Smooth muscle cell (in vitro differentiated cells): ENCODE data around the gene ACTR8. TPM values are rescaled to one million over a fixed set of nuclear protein-coding genes. Genes with fewer than 3 reads are reported as not detected.

ENCODE experiments used
- DNase-seq: peaks from one replicate; lab custom pipeline; 2025; ENCODE audit not compliant: unreplicated experiment; lab: John Stamatoyannopoulos, UW
- H2AFZ ChIP-seq: fragments of 200-600 bp; sonication (generic); 2 replicates; pipeline ENCODE4 v1.6.0; 2016; ENCODE audit warnings: antibody characterized with exemption, low read depth, mild to moderate bottlenecking
- H3F3A ChIP-seq: fragments of 200-600 bp; sonication (generic); 2 replicates; pipeline ENCODE4 v1.6.0; 2017; ENCODE audit warnings: antibody characterized with exemption, low read depth
- H3K27ac ChIP-seq: fragments of 200-600 bp; sonication (generic); 2 replicates; pipeline ENCODE4 v1.5.1; 2016; ENCODE audit warnings: low read depth, mild to moderate bottlenecking
- H3K27me3 ChIP-seq: fragments of 200-600 bp; sonication (generic); 2 replicates; pipeline ENCODE4 v1.6.1; 2016; ENCODE audit warnings: low read depth, mild to moderate bottlenecking
- H3K36me3 ChIP-seq: fragments of 200-600 bp; sonication (generic); 2 replicates; pipeline ENCODE4 v1.5.1; 2016; ENCODE audit warnings: low read depth
- H3K4me1 ChIP-seq: fragments of 200-600 bp; sonication (generic); 2 replicates; pipeline ENCODE4 v1.5.1; 2016; ENCODE audit warnings: low read depth
- H3K4me2 ChIP-seq: fragments of 200-600 bp; sonication (generic); 2 replicates; pipeline ENCODE4 v1.6.0; 2016; ENCODE audit warnings: mild to moderate bottlenecking
- H3K4me3 ChIP-seq: fragments of 200-600 bp; sonication (generic); 2 replicates; pipeline ENCODE4 v1.5.1; 2016; ENCODE audit warnings: mild to moderate bottlenecking
- H3K79me2 ChIP-seq: fragments of 200-600 bp; sonication (generic); 2 replicates; pipeline ENCODE4 v1.6.0; 2016; ENCODE audit warnings: low read depth, mild to moderate bottlenecking
- H3K9ac ChIP-seq: fragments of 200-600 bp; sonication (generic); 2 replicates; pipeline ENCODE4 v1.6.0; 2016; ENCODE audit warnings: low read depth
- H3K9me3 ChIP-seq: fragments of 200-600 bp; sonication (generic); replicated peaks from 2 replicates; pipeline ENCODE4 v1.5.1; 2016; ENCODE audit warnings: low read depth
- H4K20me1 ChIP-seq: fragments of 200-600 bp; sonication (generic); 2 replicates; pipeline ENCODE4 v1.6.0; 2016; ENCODE audit warnings: low read depth
- WGBS: methylation state at CpG from one replicate; pipeline ENCODE4 v1.1.7; 2016; ENCODE audit warnings: low lambda C conversion rate; 5-methylcytosine and 5-hydroxymethylcytosine counted together
- polyA plus RNA-seq: library from polyadenylated mRNA; unstranded; fragments of >200 nt; fragmentation: Nextera tagmentation; extraction: Ambion mirVana; gene quantifications from 2 replicates; pipeline ENCODE4 v1.2.1, GENCODE V29; 2016
- total RNA-seq: library from RNA; depleted of rRNA; stranded (reverse); fragments of >200 nt; gene quantifications from 2 replicates; pipeline ENCODE4 v1.2.3, GENCODE V29; 2014
- TF ChIP-seq, protein P1 (sequence below): fragments of 200-600 bp; sonication (generic); IDR thresholded peaks from 2 replicates; pipeline ENCODE4 v1.5.1; 2017; ENCODE audit warnings: borderline replicate concordance, mild to moderate bottlenecking, antibody characterized with exemption; ENCODE audit not compliant: insufficient read depth, poor library complexity, severe bottlenecking

Gene ACTR8
- total and polyA plus RNA-seq, 2 experiments from 2014 or later: 17.4 to 23.1 TPM

DNA sequence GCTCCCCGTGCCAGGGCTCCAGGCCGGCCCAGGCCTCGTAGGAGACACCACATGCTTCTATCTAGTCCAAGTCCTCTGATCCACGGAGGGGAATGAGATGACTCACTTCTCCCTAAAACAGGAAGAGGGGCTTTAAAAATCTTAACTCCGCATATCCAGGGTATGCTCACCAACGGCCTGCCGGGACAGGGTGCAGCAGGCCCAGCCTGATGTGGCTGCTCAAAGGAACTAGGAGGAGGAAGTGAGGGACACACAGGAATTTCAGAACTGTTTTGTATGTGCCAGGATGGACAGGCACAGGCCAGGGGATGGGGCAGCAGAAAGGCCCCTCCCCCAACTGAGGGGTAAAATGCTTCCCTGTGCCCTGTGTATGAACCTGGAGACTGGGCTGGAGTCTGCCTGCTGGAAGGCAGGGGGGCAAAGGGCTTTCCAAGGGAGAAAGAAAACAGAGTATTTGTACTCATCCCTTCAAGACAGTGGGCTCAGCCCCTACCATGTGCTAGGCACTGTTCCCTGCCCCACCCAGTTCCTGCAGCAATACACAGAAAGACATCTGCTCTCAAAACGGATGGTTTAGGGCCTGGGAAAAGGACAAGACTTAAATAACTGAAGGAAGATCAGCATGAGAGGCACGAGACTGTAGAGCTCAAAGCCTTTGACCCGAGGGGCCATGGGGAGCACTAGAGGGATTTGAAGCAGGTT is 57.8 kb downstream of the ACTR8 start:
- Histone ChIP-seq H3K36me3 (no peaks in the 10 kb centered on the region), H4K20me1 (no peaks in the 10 kb centered on the region), H3K79me2 (no peaks in the 10 kb centered on the region), H3K4me1 (no peaks in the 10 kb centered on the region), H2AFZ (peak overlapping the region; percentile 23), H3K27me3 (no peaks in the 10 kb centered on the region), H3K4me2 (no peak overlapping the region), H3F3A (no peaks in the 10 kb centered on the region), H3K4me3 (no peak overlapping the region), H3K9ac (no peak overlapping the region), H3K9me3 (no peaks in the 10 kb centered on the region), H3K27ac (peak overlapping the region; percentile 4)
- WGBS: 28% methylated on average over 10 of the region's 10 CpGs
- TF ChIP-seq, protein P1, sequence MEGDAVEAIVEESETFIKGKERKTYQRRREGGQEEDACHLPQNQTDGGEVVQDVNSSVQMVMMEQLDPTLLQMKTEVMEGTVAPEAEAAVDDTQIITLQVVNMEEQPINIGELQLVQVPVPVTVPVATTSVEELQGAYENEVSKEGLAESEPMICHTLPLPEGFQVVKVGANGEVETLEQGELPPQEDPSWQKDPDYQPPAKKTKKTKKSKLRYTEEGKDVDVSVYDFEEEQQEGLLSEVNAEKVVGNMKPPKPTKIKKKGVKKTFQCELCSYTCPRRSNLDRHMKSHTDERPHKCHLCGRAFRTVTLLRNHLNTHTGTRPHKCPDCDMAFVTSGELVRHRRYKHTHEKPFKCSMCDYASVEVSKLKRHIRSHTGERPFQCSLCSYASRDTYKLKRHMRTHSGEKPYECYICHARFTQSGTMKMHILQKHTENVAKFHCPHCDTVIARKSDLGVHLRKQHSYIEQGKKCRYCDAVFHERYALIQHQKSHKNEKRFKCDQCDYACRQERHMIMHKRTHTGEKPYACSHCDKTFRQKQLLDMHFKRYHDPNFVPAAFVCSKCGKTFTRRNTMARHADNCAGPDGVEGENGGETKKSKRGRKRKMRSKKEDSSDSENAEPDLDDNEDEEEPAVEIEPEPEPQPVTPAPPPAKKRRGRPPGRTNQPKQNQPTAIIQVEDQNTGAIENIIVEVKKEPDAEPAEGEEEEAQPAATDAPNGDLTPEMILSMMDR: no peak
- DNase-seq: no peak

DNA sequence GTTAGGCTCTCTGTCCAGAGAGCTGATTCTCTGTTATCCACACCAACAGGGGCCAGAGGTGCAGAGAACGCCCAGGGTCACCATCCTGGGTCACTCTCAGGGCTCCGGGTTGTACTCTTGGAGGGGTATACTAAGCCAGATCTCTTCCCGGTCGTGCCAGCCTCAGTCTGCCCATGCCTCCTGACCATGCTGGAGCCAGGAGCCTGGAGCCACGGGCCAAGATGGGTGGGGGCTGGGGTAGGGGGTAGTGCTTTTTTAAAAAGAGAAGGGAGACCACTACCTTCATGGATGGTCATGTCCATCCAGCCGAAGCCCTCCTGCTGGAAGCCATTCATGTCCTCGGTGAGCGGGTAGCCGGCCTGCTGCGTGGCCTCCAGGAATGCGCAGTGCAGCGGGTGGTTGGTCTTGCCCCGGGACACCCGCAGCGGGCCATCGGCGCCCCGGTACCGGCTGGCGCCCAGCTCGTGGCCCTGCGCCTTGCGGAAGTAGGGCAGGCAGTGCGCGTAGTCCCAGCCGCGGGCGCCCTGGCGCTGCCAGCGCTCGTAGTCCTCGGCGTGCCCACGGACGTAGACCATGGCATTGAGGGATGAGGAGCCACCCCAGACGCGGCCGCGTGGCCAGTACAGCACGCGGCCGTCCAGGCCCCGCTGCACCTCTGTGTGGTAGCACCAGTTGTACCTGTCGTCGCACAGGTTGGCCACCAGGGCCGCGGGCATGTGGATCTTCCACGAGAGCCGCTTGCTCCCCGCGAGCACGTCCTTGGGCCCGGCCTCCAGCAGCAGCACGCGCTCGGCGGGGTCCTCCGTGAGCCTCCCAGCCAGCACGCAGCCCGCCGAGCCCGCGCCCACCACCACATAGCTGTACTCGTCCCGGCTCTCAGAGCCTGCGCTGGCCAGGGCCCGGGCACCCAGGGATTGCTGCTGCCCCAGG is 58.7 kb downstream of the ACTR8 start:
- no peak overlapping the region for H3K9ac ChIP-seq
- no peaks in the 10 kb centered on the region for H3K79me2 ChIP-seq
- TF ChIP-seq, protein P1: no peak
- no peak for DNase-seq
- 96% methylated on average over 51 of the region's 67 CpGs for WGBS
- no peaks in the 10 kb centered on the region for H4K20me1 ChIP-seq
- no peaks in the 10 kb centered on the region for H3K4me1 ChIP-seq
- no peaks in the 10 kb centered on the region for H3F3A ChIP-seq
- no peaks in the 10 kb centered on the region for H3K36me3 ChIP-seq
- H3K4me3 ChIP-seq: no peak overlapping the region
- H3K27ac ChIP-seq: peak overlapping the region; percentile 4
- no peaks in the 10 kb centered on the region for H3K9me3 ChIP-seq
- no peaks in the 10 kb centered on the region for H3K27me3 ChIP-seq
- peak overlapping the region; percentile 23 for H2AFZ ChIP-seq
- no peak overlapping the region for H3K4me2 ChIP-seq

DNA sequence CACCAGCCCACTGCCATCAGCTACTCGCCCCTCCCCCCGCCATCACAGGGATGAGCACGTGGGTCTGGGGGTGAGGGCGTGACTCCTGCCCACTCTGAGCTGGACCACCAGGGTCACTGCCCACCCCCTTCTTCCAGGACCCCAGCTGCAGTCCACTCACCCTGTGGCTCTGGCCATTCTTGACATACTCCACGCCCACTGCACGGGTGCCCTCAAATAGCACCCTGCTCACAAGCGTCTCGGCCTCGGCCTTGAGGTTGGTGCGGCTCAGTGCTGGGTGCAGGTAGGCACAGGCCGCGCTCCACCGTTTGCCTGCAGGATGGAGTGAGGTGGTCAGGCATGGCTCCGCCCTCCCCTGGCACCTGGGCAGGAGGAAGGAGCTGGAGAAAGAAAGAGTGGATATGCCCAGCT is 59.6 kb downstream of the ACTR8 start:
- 96% methylated on average over 13 of the region's 14 CpGs for WGBS

More for the DNA sequence above, 59.6 kb downstream of the ACTR8 start:
- Histone ChIP-seq H3K79me2 (no peaks in the 10 kb centered on the region), H3K4me1 (no peaks in the 10 kb centered on the region), H2AFZ (no peak overlapping the region), H3K9me3 (no peaks in the 10 kb centered on the region), H4K20me1 (no peaks in the 10 kb centered on the region), H3K27ac (no peak overlapping the region), H3K4me3 (no peak overlapping the region), H3K4me2 (no peak overlapping the region), H3K36me3 (no peaks in the 10 kb centered on the region), H3F3A (no peaks in the 10 kb centered on the region), H3K9ac (no peak overlapping the region), H3K27me3 (no peaks in the 10 kb centered on the region)
- DNase-seq: no peak
- TF ChIP-seq, protein P1: no peak
